H1 (cell line): ENCODE data around the gene TP53. TPM values are rescaled to one million over a fixed set of nuclear protein-coding genes. Genes with fewer than 3 reads are reported as not detected.

Source experiments
- CTCF ChIA-PET: fragments of 300-600 bp; sonication (Branson Sonifier 250); formaldehyde crosslinking; loops from one replicate; lab custom pipeline; 2021; ENCODE audit not compliant: partially characterized antibody; lab: Charles Lee
- POLR2A ChIA-PET: fragments of 300-600 bp; sonication (Branson Sonifier 250); formaldehyde crosslinking; loops from one replicate; lab custom pipeline; 2021; ENCODE audit warnings: inconsistent platforms; ENCODE audit not compliant: partially characterized antibody; lab: Charles Lee
- DNase-seq, 2 experiments: peaks; one replicate each; pipeline versions ENCODE4 v3.0.0 to v3.0.0-alpha.2; 2010 to 2022; ENCODE audit warnings: low spot score in 2 of 2, low read depth in 1 of 2, mixed read lengths in 1 of 2
- FAIRE-seq: peaks from 2 replicates; lab custom pipeline; 2011; peaks lifted over from hg19 to GRCh38; lab: Jason Lieb, UNC
- H2AFZ ChIP-seq: 2 replicates; pipeline ENCODE4 v1.8.1; 2012; ENCODE audit warnings: low read length, inconsistent platforms
- H2AK5ac ChIP-seq: 2 replicates; pipeline ENCODE4 v1.6.1; 2013; ENCODE audit warnings: low read depth, low read length
- H2BK120ac ChIP-seq: replicated peaks from 2 replicates; pipeline ENCODE3; 2013; ENCODE audit warnings: low read depth, low read length, inconsistent platforms
- H2BK12ac ChIP-seq: 2 replicates; pipeline ENCODE4 v1.6.1; 2013; ENCODE audit warnings: low read depth, low read length
- H2BK15ac ChIP-seq: 2 replicates; pipeline ENCODE4 v1.6.1; 2013; ENCODE audit warnings: low read length
- H2BK20ac ChIP-seq: 2 replicates; pipeline ENCODE4 v1.6.1; 2013; ENCODE audit warnings: low read length
- H2BK5ac ChIP-seq: 2 replicates; pipeline ENCODE4 v1.6.1; 2013; ENCODE audit warnings: low read depth, low read length
- H3K14ac ChIP-seq: 2 replicates; pipeline ENCODE4 v1.6.1; 2013; ENCODE audit warnings: inconsistent platforms; ENCODE audit not compliant: insufficient read length
- H3K18ac ChIP-seq: 2 replicates; pipeline ENCODE4 v1.6.1; 2013; ENCODE audit warnings: low read length; ENCODE audit errors: extremely low read depth
- H3K23ac ChIP-seq: 2 replicates; pipeline ENCODE4 v1.6.1; 2013; ENCODE audit warnings: inconsistent platforms; ENCODE audit not compliant: insufficient read length
- H3K23me2 ChIP-seq: 2 replicates; pipeline ENCODE4 v1.6.1; 2013; ENCODE audit warnings: low read depth, low read length
- H3K27ac ChIP-seq: 2 replicates; pipeline ENCODE4 v1.6.1; 2011; ENCODE audit warnings: low read depth, low read length, inconsistent platforms
- H3K27me3 ChIP-seq, 4 experiments: replicated peaks in 1 of 4; 1 replicate in 1 of 4; 2 replicates in 3 of 4; pipeline versions ENCODE4 v1.6.1 to v1.8.1; 2011 to 2013; ENCODE audit warnings: low read length in 3 of 4, mild to moderate bottlenecking in 3 of 4, inconsistent platforms in 2 of 4, mixed read lengths in 2 of 4, moderate library complexity in 1 of 4; ENCODE audit not compliant: control insufficient read depth in 3 of 4, insufficient read depth in 3 of 4; ENCODE audit errors: extremely low read depth in 1 of 4
- H3K36me3 ChIP-seq, 4 experiments: 2 replicates each; pipeline versions ENCODE4 v1.6.1 to v1.8.1; 2011 to 2013; ENCODE audit warnings: mild to moderate bottlenecking in 4 of 4, low read length in 3 of 4, moderate library complexity in 2 of 4, control low read depth in 1 of 4, inconsistent platforms in 1 of 4; ENCODE audit not compliant: insufficient read depth in 4 of 4, control insufficient read depth in 2 of 4
- H3K4ac ChIP-seq: replicated peaks from 2 replicates; pipeline ENCODE3; 2013; ENCODE audit warnings: low read length, low read depth, mixed read lengths, inconsistent platforms; ENCODE audit not compliant: insufficient read length
- H3K4me1 ChIP-seq, 4 experiments: replicated peaks in 1 of 4; 1 replicate in 1 of 4; 2 replicates in 3 of 4; pipeline versions ENCODE4 v1.6.1 to v1.8.1; 2011 to 2013; ENCODE audit warnings: low read length in 3 of 4, inconsistent platforms in 2 of 4, mixed read lengths in 1 of 4; ENCODE audit not compliant: insufficient read depth in 4 of 4, control insufficient read depth in 3 of 4
- H3K4me2 ChIP-seq, 2 experiments: 2 replicates each; pipeline versions ENCODE4 v1.6.1 to v1.8.1; 2011 to 2013; ENCODE audit warnings: low read depth in 2 of 2, low read length in 2 of 2, control low read depth in 1 of 2, inconsistent platforms in 1 of 2, mild to moderate bottlenecking in 1 of 2; ENCODE audit not compliant: insufficient read depth in 1 of 2
- H3K4me3 ChIP-seq, 4 experiments: fragments of 200-600, 300-600 bp in 1 of 4; sonication (generic), shearing (Covaris generic), sonication (Bioruptor Twin) in 1 of 4; 2 replicates each; pipeline versions ENCODE4 v1.5.1 to v1.8.1; 2011 to 2016; ENCODE audit warnings: low read length in 4 of 4, low read depth in 3 of 4, control low read depth in 2 of 4, inconsistent platforms in 2 of 4, mild to moderate bottlenecking in 2 of 4, mixed read lengths in 1 of 4, moderate library complexity in 1 of 4; ENCODE audit not compliant: insufficient read depth in 2 of 4; ENCODE audit errors: extremely low read depth in 1 of 4
- H3K56ac ChIP-seq: replicated peaks from 2 replicates; pipeline ENCODE3; 2013; ENCODE audit warnings: low read depth, mild to moderate bottlenecking, mixed read lengths, low read length, inconsistent platforms; ENCODE audit not compliant: insufficient read length
- H3K79me1 ChIP-seq: 2 replicates; pipeline ENCODE4 v1.6.1; 2013; ENCODE audit warnings: low read depth, low read length, control low read depth
- H3K79me2 ChIP-seq, 2 experiments: 2 replicates each; pipeline versions ENCODE4 v1.6.1 to v1.8.1; 2012 to 2013; ENCODE audit warnings: low read length in 2 of 2, mild to moderate bottlenecking in 2 of 2, inconsistent platforms in 1 of 2; ENCODE audit not compliant: insufficient read depth in 2 of 2, control insufficient read depth in 1 of 2
- H3K9ac ChIP-seq, 4 experiments: replicated peaks in 1 of 4; 1 replicate in 1 of 4; 2 replicates in 3 of 4; pipeline versions ENCODE4 v1.6.1 to v1.8.1; 2011 to 2013; ENCODE audit warnings: low read depth in 3 of 4, low read length in 3 of 4, control low read depth in 2 of 4, mild to moderate bottlenecking in 2 of 4, moderate library complexity in 2 of 4, inconsistent platforms in 1 of 4; ENCODE audit errors: extremely low read depth in 1 of 4
- H3K9me3 ChIP-seq, 2 experiments: 2 replicates each; pipeline versions ENCODE4 v1.6.1 to v1.8.1; 2012 to 2013; ENCODE audit warnings: mild to moderate bottlenecking in 2 of 2, moderate library complexity in 2 of 2, control low read depth in 1 of 2, inconsistent platforms in 1 of 2, low read depth in 1 of 2, low read length in 1 of 2, mixed read lengths in 1 of 2; ENCODE audit not compliant: insufficient read depth in 2 of 2
- H4K20me1 ChIP-seq, 2 experiments: replicated peaks in 1 of 2; 2 replicates each; pipeline versions ENCODE3 to v1.8.1; 2011 to 2013; ENCODE audit warnings: inconsistent platforms in 2 of 2, low read length in 2 of 2, mild to moderate bottlenecking in 1 of 2; ENCODE audit not compliant: insufficient read depth in 2 of 2, control insufficient read depth in 1 of 2
- H4K5ac ChIP-seq: 2 replicates; pipeline ENCODE4 v1.6.1; 2013; ENCODE audit warnings: low read length, low read depth, mixed read lengths, inconsistent platforms; ENCODE audit not compliant: insufficient read length
- H4K8ac ChIP-seq: 2 replicates; pipeline ENCODE4 v1.8.0; 2013; ENCODE audit warnings: mild to moderate bottlenecking, moderate library complexity, low read length, inconsistent platforms; ENCODE audit not compliant: insufficient read depth; ENCODE audit errors: extremely low read depth
- H4K91ac ChIP-seq: replicated peaks from 2 replicates; pipeline ENCODE3; 2013; ENCODE audit warnings: low read length, mixed read lengths, inconsistent platforms; ENCODE audit not compliant: insufficient read length
- ATF2 ChIP-seq: IDR thresholded peaks from 2 replicates; pipeline ENCODE4 v1.6.1; 2012; ENCODE audit warnings: low read length, inconsistent platforms
- CBX8 ChIP-seq: fragments of 300-800, 300-1000 bp; sonication (generic); IDR thresholded peaks from 2 replicates; pipeline ENCODE4 v1.7.1; 2016; ENCODE audit warnings: low read depth, low read length, borderline replicate concordance
- EZH2 ChIP-seq: fragments of 200-600 bp; sonication (generic); IDR thresholded peaks from 2 replicates; pipeline ENCODE4 v1.7.1; 2012; ENCODE audit warnings: low read depth, mild to moderate bottlenecking, moderate library complexity, low read length, inconsistent platforms; ENCODE audit not compliant: severe bottlenecking
- GTF2F1 ChIP-seq: IDR thresholded peaks from 2 replicates; pipeline ENCODE4 v1.6.1; 2012; ENCODE audit warnings: low read depth, low read length, improper control_type of control experiment, borderline replicate concordance
- NANOG ChIP-seq: IDR thresholded peaks from 2 replicates; pipeline ENCODE4 v1.6.1; 2011; ENCODE audit warnings: low read length, low read depth, mild to moderate bottlenecking, inconsistent platforms; ENCODE audit not compliant: insufficient read depth, poor library complexity, severe bottlenecking
- SRF ChIP-seq: IDR thresholded peaks from 2 replicates; pipeline ENCODE4 v1.6.1; 2011; ENCODE audit warnings: mild to moderate bottlenecking, low read depth, low read length, moderate library complexity
- YY1 ChIP-seq: IDR thresholded peaks from 2 replicates; pipeline ENCODE4 v1.6.1; 2011; ENCODE audit warnings: low read depth, mild to moderate bottlenecking, low read length
- WGBS, 2 experiments: shearing (Covaris generic) in 1 of 2; methylation state at CpG; one replicate each; pipeline versions ENCODE4 v1.1.6 to v1.1.7; 2013 to 2015; ENCODE audit warnings: low lambda C conversion rate in 2 of 2, mixed read lengths in 2 of 2, inconsistent platforms in 1 of 2, low coverage in 1 of 2, missing lambda C conversion rate in 1 of 2; ENCODE audit not compliant: insufficient replicate concordance in 2 of 2, insufficient coverage in 1 of 2, insufficient read length in 1 of 2; ENCODE audit errors: extremely low coverage in 1 of 2, missing lambda C conversion rate in 1 of 2; 5-methylcytosine and 5-hydroxymethylcytosine counted together
- polyA plus RNA-seq, 7 experiments: library from polyadenylated mRNA; depleted of rRNA in 3 of 7; stranded (reverse) in 5 of 7; unstranded in 2 of 7; fragments of >200 nt in 5 of 7; fragments of 200-250 nt in 2 of 7; gene quantifications; 1 replicate in 5 of 7; 2 replicates in 1 of 7; 4 replicates in 1 of 7; pipeline versions ENCODE4 v1.2.1 to v1.2.3, GENCODE V29; 2011 to 2013; ENCODE audit warnings: missing spikeins in 2 of 7, mixed read lengths in 2 of 7
- total RNA-seq: library from RNA; stranded (reverse); fragmentation: NEBNext Ultra II Directional; extraction: Animal tissue kit (Norgen Biotek cat#: 25700); gene quantifications from 2 replicates; pipeline ENCODE4 v1.2.1, GENCODE V29; 2021

The TP53 gene
- total and polyA plus RNA-seq, 2 of the 8 experiments (the other 6 are each of a cell fraction or from before 2014, with no cell fraction given): 143 to 198 TPM

GRCh38 chr17:7626956-7627249, 60.4 kb downstream of the TP53 start:
- Histone ChIP-seq H2BK15ac (peak overlapping the region; percentile 61; the same call in 1 of the 2 replicates), H3K27ac (peak overlapping the region; percentile 16; the same call in 1 of the 2 replicates), H3K9me3 (no peaks in the 10 kb centered on the region), H3K36me3 (peaks cover 0 to 4% (median 0%) of the 10 kb centered on the region in 4 experiments; a peak in 1 of 8 replicates), H3K27me3 (no peaks in the 10 kb centered on the region), H3K79me2 (peaks cover 0 to 3% of the 10 kb centered on the region in 2 experiments; a peak in 1 of 4 replicates), H4K20me1 (no peaks in the 10 kb centered on the region), H2BK12ac (no peak overlapping the region), H4K91ac (no peak overlapping the region), H3K14ac (no peak overlapping the region), H3K4me1 (peaks cover 2 to 10% (median 4%) of the 10 kb centered on the region in 4 experiments; a peak in 5 of 7 replicates), H3K4ac (no peak overlapping the region), H3K56ac (peak overlapping the region; percentile 62), H4K5ac (no peak overlapping the region), H4K8ac (no peak overlapping the region; the same call in 1 of the 2 replicates), H3K9ac (peak overlapping the region in 3 of 4 experiments; percentile 64 to 79 (median 77); a peak in 5 of 7 replicates), H3K4me3 (peak overlapping the region; percentile 72 to 98 (median 76)), H2BK120ac (no peak overlapping the region), H3K4me2 (peak overlapping the region; percentile 72 to 77), H2BK5ac (no peak overlapping the region), H3K79me1 (peaks cover 2% of the 10 kb centered on the region; the same call in 1 of the 2 replicates), H2AK5ac (no peak overlapping the region), H2BK20ac (no peak overlapping the region), H2AFZ (no peak overlapping the region), H3K18ac (peak overlapping the region; percentile 87), H3K23me2 (peaks cover 8% of the 10 kb centered on the region), H3K23ac (no peak overlapping the region)
- FAIRE-seq: no peak
- 26% methylated on average over 6 of the region's 6 CpGs; no CpG with 5 or more reads in 1 of the 2 experiments for WGBS, 2 experiments
- POLR2A ChIA-PET: interaction anchor here (1.2 to 79.4 kb wide), 10 partner anchors 10 to 104 kb away, joined by 3 to 2272 read pairs (median 13); partner anchors contain the start of genes ATP1B2, EFNB3, FXR2 and MPDU1
- CTCF ChIA-PET: interaction anchor here (0.9 to 3.7 kb wide), 13 partner anchors 9 to 85 kb away, joined by 3 to 23 read pairs (median 5); partner anchors contain the start of genes EFNB3, FXR2, TP53 and WRAP53
- DNase-seq: no peak
- TF ChIP-seq SRF: no peak
- TF ChIP-seq ATF2: no peak
- TF ChIP-seq EZH2: no peak
- TF ChIP-seq CBX8: no peak
- no peak for TF ChIP-seq NANOG
- TF ChIP-seq YY1: no peak
- no peak for TF ChIP-seq GTF2F1
